Gastroesophageal sphincter (tissue), 3 donors: Measurements from ENCODE around the gene BTG1.

Experiments
- CTCF ChIP-seq, 4 experiments: fragments of 200-600 bp in 2 of 4; fragments of 450-650 bp in 2 of 4; sonication (generic) in 1 of 4; IDR thresholded peaks; one replicate each; pipeline ENCODE4 v1.5.1; 2017 to 2019; ENCODE audit warnings: antibody characterized with exemption in 4 of 4, mild to moderate bottlenecking in 2 of 4, moderate library complexity in 2 of 4
- POLR2A ChIP-seq, 2 donors: fragments of 450-650 bp; IDR thresholded peaks; one replicate each; pipeline ENCODE4 v1.6.1; 2017; ENCODE audit warnings: antibody characterized with exemption in 2 of 2, mild to moderate bottlenecking in 2 of 2, moderate library complexity in 1 of 2

DNA sequence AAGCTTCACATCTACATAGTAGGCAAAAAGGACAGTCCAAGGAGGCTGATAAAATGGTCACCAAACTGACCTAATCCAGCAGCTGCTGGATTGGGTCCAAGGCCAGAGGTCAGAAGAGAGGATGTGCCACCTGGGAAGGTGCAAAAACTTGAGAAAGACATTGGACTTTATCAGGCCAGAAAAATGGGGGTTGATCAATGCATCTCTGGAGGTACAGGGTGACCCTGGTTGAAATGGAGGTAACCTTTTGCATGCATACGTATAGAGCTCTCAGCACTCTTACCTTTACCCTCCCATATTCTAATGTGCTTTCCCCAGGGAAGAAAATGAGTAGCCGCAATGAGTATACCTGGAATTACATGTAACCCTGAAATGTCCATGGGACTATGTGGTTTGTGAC, 16.0 kb downstream of the BTG1 start:
- TF ChIP-seq POLR2A (IDR thresholded peaks at IDR 0.05) (no peak), CTCF (IDR thresholded peaks at IDR 0.05) (no peak)
